ENCODE results near the gene PATJ. TPM values are rescaled to one million over a fixed set of nuclear protein-coding genes. Genes with fewer than 3 reads are reported as not detected.
"Not testable (repeated sequence)": the region's sequence is repeated elsewhere in the genome, so short reads cannot be mapped to it uniquely, and the experiment has no call there.

PATJ gene
- total and polyA plus RNA-seq, 2 donors (not counting 1 experiment from before 2014, with no cell fraction given) = 8.0 to 45.3 TPM

DNA sequence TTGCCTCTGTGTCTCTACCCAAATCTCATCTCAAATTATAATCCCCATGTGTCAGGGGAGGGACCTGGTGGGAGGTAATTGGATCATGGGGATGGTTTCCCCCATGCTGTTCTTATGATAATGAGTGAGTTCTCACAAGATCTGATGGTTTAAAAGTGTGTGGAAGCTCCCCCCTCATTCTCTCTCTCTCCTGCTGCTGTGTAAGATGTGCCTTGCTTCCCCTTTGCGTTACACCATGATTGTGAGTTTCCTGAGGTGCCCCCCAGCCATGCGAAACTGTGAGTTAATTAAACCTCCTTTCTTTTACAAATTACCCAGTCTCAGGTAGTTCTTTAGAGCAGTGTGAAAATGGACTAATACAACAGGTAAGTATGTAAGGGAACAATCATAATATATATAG is 102.4 kb downstream of the PATJ start:
- H3K36me3 ChIP-seq (replicated peaks in 1 of 2; ENCODE audit: control extremely low read depth in 1 of 2, control insufficient read depth in 1 of 2, extremely low read depth in 1 of 2, insufficient read depth in 2 of 2, low read length in 1 of 2); DNase-seq; H3K4me1 Mint-ChIP-seq; POLR2A ChIA-PET; H3K27ac ChIP-seq (ENCODE audit: low read length in 2 of 2); H3K27ac Mint-ChIP-seq; H3K27me3 ChIP-seq (replicated peaks in 1 of 4; ENCODE audit: control extremely low read depth in 1 of 4, control insufficient read depth in 3 of 4, insufficient read depth in 4 of 4, low read length in 3 of 4); H3K4me3 Mint-ChIP-seq; H3K4me2 ChIP-seq (replicated peaks; ENCODE audit: low read depth, low read length, poor library complexity, severe bottlenecking); H3K27me3 Mint-ChIP-seq; H3K4me3 ChIP-seq (ENCODE audit: control extremely low read depth in 1 of 5, extremely low read depth in 1 of 5, insufficient read depth in 1 of 5, low read depth in 2 of 5, low read length in 4 of 5); H3K9ac ChIP-seq (ENCODE audit: low read length); H3K79me2 ChIP-seq (ENCODE audit: control insufficient read depth, insufficient read depth, low read length); H3K4me1 ChIP-seq (ENCODE audit: control insufficient read depth in 2 of 2, insufficient read depth in 2 of 2, low read length in 2 of 2); intact Hi-C loops (cut with micrococcal nuclease); H3K9me3 ChIP-seq (ENCODE audit: control extremely low read depth in 1 of 3, control insufficient read depth in 2 of 3, insufficient read depth in 1 of 3, low read length in 2 of 3); H4K20me1 ChIP-seq (ENCODE audit: control insufficient read depth, insufficient read depth, low read length, poor library complexity, severe bottlenecking); ATAC-seq (ENCODE audit: low read depth); H2AFZ ChIP-seq (ENCODE audit: insufficient read depth, low read depth, low read length, poor library complexity, severe bottlenecking); H3K9me3 Mint-ChIP-seq (ENCODE audit: insufficient read depth): not testable (repeated sequence)
- CTCF ChIA-PET = interaction anchor here (1.4 kb wide), 1 partner anchor 9 kb away, joined by 4 read pairs; no protein-coding TSS in a partner anchor
- no CpG with 5 or more reads among the region's 2 CpGs for WGBS (ENCODE audit: insufficient coverage)

DNA sequence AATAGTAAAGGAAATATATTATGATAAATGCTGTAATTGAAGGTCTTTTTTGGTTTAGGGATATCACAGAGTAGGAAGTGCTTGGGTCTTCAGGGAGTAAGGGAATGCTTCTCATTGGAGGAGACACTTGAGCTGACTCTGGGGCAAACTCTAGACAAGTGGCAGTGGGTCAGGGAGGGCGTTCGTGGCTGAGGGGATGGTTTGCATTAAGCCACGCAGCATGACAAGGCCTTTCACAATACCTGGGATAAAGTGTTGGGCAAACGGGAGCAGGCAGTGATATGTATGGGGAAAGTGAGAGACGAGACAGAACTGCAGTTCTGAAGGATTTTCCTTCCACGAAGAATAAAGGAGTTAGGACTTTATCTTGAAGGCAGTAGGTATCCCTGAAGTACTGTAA is 109.0 kb downstream of the PATJ start:
- intact Hi-C loops (cut with micrococcal nuclease) = loop anchor here (5.0 kb wide), 3 partner anchors 399 to 879 kb away; no protein-coding TSS in a partner anchor
- Histone ChIP-seq H3K4me1 (ENCODE audit: control insufficient read depth in 2 of 2, insufficient read depth in 2 of 2, low read length in 2 of 2) (no peaks in the 10 kb centered on the region), H3K9ac (ENCODE audit: low read length) (no peak overlapping the region), H3K36me3 (replicated peaks in 1 of 2; ENCODE audit: control extremely low read depth in 1 of 2, control insufficient read depth in 1 of 2, extremely low read depth in 1 of 2, insufficient read depth in 2 of 2, low read length in 1 of 2) (no peaks in the 10 kb centered on the region), H2AFZ (ENCODE audit: insufficient read depth, low read depth, low read length, poor library complexity, severe bottlenecking) (no peak overlapping the region), H3K27me3 (replicated peaks in 1 of 4; ENCODE audit: control extremely low read depth in 1 of 4, control insufficient read depth in 3 of 4, insufficient read depth in 4 of 4, low read length in 3 of 4) (no peaks in the 10 kb centered on the region), H3K4me3 (ENCODE audit: control extremely low read depth in 1 of 5, extremely low read depth in 1 of 5, insufficient read depth in 1 of 5, low read depth in 2 of 5, low read length in 4 of 5) (no peak overlapping the region), H3K27ac (ENCODE audit: low read length in 2 of 2) (no peak overlapping the region), H3K9me3 (ENCODE audit: control extremely low read depth in 1 of 3, control insufficient read depth in 2 of 3, insufficient read depth in 1 of 3, low read length in 2 of 3) (no peaks in the 10 kb centered on the region), H4K20me1 (ENCODE audit: control insufficient read depth, insufficient read depth, low read length, poor library complexity, severe bottlenecking) (no peaks in the 10 kb centered on the region), H3K4me2 (replicated peaks; ENCODE audit: low read depth, low read length, poor library complexity, severe bottlenecking) (no peak overlapping the region), H3K79me2 (ENCODE audit: control insufficient read depth, insufficient read depth, low read length) (no peaks in the 10 kb centered on the region)
- WGBS (ENCODE audit: insufficient coverage) = 92% methylated on average over 5 of the region's 6 CpGs
- ATAC-seq (ENCODE audit: low read depth) (no peak), DNase-seq (no peak)
- ChIA-PET POLR2A (no interaction called here), CTCF (interaction anchor here (0.6 to 4.2 kb wide), 10 partner anchors 10 to 1901 kb away, joined by 3 to 34 read pairs (median 3); no protein-coding TSS in a partner anchor)
- H3K4me1 Mint-ChIP-seq = no peaks in the 10 kb centered on the region
- TF ChIP-seq EZH2 (IDR thresholded peaks at IDR 0.05; ENCODE audit: borderline replicate concordance, insufficient read depth, low read depth, low read length, poor library complexity, severe bottlenecking) = no peak
- TF ChIP-seq, protein P1, sequence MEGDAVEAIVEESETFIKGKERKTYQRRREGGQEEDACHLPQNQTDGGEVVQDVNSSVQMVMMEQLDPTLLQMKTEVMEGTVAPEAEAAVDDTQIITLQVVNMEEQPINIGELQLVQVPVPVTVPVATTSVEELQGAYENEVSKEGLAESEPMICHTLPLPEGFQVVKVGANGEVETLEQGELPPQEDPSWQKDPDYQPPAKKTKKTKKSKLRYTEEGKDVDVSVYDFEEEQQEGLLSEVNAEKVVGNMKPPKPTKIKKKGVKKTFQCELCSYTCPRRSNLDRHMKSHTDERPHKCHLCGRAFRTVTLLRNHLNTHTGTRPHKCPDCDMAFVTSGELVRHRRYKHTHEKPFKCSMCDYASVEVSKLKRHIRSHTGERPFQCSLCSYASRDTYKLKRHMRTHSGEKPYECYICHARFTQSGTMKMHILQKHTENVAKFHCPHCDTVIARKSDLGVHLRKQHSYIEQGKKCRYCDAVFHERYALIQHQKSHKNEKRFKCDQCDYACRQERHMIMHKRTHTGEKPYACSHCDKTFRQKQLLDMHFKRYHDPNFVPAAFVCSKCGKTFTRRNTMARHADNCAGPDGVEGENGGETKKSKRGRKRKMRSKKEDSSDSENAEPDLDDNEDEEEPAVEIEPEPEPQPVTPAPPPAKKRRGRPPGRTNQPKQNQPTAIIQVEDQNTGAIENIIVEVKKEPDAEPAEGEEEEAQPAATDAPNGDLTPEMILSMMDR (IDR thresholded peaks at IDR 0.05) = no peak
- H3K9me3 Mint-ChIP-seq (ENCODE audit: insufficient read depth) = no peaks in the 10 kb centered on the region
- no peaks in the 10 kb centered on the region for H3K27me3 Mint-ChIP-seq
- H3K4me3 Mint-ChIP-seq = no peak overlapping the region
- no peak overlapping the region for H3K27ac Mint-ChIP-seq
